ENCODE data around the gene GALNT1.

Gene GALNT1

DNA sequence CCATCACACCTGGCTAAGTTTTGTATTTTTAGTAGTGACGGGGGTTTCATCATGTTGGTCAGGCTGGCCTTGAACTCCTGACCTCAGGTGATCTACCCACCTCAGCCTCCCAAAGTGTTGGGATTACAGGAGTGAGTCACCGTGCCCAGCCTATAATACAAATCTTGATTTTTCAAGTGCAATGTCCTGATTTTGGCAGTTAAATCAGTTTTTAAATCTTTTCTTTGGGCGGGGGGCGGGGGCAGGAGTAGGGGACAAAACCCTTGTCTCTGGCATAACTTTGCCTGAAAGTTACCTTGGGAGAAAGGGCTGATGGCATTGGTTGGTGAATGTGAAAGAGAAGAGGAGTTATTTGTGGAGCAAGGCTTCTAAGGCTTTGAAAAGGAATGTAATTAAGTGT is 12.3 kb downstream of the GALNT1 start:
- TF ChIP-seq, protein P1, sequence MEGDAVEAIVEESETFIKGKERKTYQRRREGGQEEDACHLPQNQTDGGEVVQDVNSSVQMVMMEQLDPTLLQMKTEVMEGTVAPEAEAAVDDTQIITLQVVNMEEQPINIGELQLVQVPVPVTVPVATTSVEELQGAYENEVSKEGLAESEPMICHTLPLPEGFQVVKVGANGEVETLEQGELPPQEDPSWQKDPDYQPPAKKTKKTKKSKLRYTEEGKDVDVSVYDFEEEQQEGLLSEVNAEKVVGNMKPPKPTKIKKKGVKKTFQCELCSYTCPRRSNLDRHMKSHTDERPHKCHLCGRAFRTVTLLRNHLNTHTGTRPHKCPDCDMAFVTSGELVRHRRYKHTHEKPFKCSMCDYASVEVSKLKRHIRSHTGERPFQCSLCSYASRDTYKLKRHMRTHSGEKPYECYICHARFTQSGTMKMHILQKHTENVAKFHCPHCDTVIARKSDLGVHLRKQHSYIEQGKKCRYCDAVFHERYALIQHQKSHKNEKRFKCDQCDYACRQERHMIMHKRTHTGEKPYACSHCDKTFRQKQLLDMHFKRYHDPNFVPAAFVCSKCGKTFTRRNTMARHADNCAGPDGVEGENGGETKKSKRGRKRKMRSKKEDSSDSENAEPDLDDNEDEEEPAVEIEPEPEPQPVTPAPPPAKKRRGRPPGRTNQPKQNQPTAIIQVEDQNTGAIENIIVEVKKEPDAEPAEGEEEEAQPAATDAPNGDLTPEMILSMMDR (IDR thresholded peaks at IDR 0.05; ENCODE audit: low read depth, low read length): no peak
- H3K4me3 ChIP-seq (ENCODE audit: low read depth, low read length): no peak overlapping the region

DNA sequence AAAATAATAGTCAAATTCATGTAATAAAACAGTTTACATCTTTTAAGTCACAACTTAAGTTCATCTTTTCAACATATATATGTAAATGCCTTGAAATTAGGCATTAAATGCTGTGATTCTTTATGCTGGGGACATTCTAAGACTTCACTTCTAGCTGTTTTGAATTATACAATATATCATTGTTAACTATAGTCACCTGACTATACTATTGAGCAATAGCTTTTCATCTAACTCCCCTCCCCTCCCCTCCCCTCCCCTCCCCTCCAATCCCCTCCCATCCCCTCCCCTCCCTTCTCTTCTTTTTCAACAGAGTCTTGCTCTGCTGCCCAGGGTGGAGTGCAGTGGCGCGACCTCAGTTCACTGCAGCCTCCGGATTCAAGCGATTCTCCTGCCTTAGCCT is 16.2 kb downstream of the GALNT1 start:
- no peak overlapping the region for H3K4me3 ChIP-seq (ENCODE audit: low read depth, low read length)
- TF ChIP-seq, protein P1 (IDR thresholded peaks at IDR 0.05; ENCODE audit: low read depth, low read length): no peak

DNA sequence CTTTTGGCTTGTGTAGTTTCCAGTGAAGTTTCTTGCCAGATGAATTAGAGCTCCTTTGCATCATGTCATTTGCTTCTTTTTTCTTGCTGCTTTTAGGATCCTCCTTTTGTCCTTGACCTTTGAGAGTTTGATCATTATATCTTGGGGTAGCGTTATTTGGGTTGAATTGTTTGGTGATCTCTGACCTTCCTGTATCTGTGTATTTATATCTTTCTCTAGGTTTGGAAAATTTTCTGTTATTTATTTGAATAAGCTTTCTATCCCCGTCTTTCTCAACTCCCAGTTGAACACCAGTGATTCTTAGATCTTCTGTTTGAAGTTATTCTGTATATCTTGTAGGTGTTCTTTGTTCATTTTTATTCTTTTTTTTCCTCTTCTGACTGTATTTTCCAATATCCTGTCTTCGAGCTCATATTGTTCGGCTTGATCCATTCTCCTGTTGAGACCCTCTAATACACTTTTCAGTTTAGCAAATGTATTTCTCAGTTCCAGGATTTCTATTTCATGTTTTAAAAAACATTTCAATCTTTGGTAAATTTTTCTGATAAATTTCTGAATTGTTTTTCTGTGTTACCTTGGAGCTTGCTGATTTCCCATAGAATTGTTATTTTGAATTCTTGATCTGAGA is 20.8 kb downstream of the GALNT1 start:
- TF ChIP-seq, protein P1 (IDR thresholded peaks at IDR 0.05; ENCODE audit: low read depth, low read length): no peak

GRCh38 chr18:35603008-35603407 is 21.5 kb downstream of the GALNT1 start:
- no peak overlapping the region for H3K4me3 ChIP-seq (ENCODE audit: low read depth, low read length)
- TF ChIP-seq, protein P1 (IDR thresholded peaks at IDR 0.05; ENCODE audit: low read depth, low read length): no peak

More for the DNA sequence above, 20.8 kb downstream of the GALNT1 start:
- no peak overlapping the region for H3K4me3 ChIP-seq (ENCODE audit: low read depth, low read length)

- TF ChIP-seq, protein P1 (IDR thresholded peaks at IDR 0.05; ENCODE audit: low read depth, low read length): no peak
- H3K4me3 ChIP-seq (ENCODE audit: low read depth, low read length): no peak overlapping the region
Observed at GRCh38 chr18:35603528-35603927, 22.0 kb downstream of the GALNT1 start.

- H3K4me3 ChIP-seq (ENCODE audit: low read depth, low read length): no peak overlapping the region
- TF ChIP-seq, protein P1 (IDR thresholded peaks at IDR 0.05; ENCODE audit: low read depth, low read length): no peak
Observed at GRCh38 chr18:35604369-35604768, 22.8 kb downstream of the GALNT1 start.

GRCh38 chr18:35605686-35606417 is 24.3 kb downstream of the GALNT1 start:
- H3K4me3 ChIP-seq (ENCODE audit: low read depth, low read length): no peak overlapping the region
- TF ChIP-seq, protein P1 (IDR thresholded peaks at IDR 0.05; ENCODE audit: low read depth, low read length): no peak
